Gastroesophageal sphincter (tissue), 4 donors: Measurements from ENCODE around the gene KLK3. TPM values are rescaled to one million over a fixed set of nuclear protein-coding genes. Genes with fewer than 3 reads are reported as not detected.

ENCODE experiments used
- ATAC-seq: fragments of 150-250 bp; one replicate; pipeline ENCODE4 v1.9.1; 2016; ENCODE audit warnings: mild to moderate bottlenecking, moderate library complexity
- H3K27ac ChIP-seq, 4 donors: fragments of 200-600 bp; sonication (generic) in 3 of 4; 1 replicate in 3 of 4; 2 replicates in 1 of 4; pipeline ENCODE4 v1.5.1; 2016 to 2019
- H3K27me3 ChIP-seq: fragments of 200-600 bp; sonication (generic); one replicate; pipeline ENCODE4 v1.5.1; 2019
- H3K36me3 ChIP-seq, 2 donors: fragments of 200-600 bp; sonication (generic); one replicate each; pipeline ENCODE4 v1.5.1; 2019; ENCODE audit warnings: control low read depth in 1 of 2
- H3K4me1 ChIP-seq, 3 donors: fragments of 200-600 bp; sonication (generic); 1 replicate in 2 of 3; 2 replicates in 1 of 3; pipeline ENCODE4 v1.5.1; 2016 to 2019; ENCODE audit warnings: control low read depth in 2 of 3
- H3K4me3 ChIP-seq, 2 donors: fragments of 200-600 bp; sonication (generic); one replicate each; pipeline ENCODE4 v1.5.1; 2019; ENCODE audit warnings: mild to moderate bottlenecking in 1 of 2, moderate library complexity in 1 of 2
- H3K9me3 ChIP-seq, 3 donors: fragments of 200-600 bp; sonication (generic); one replicate each; pipeline ENCODE4 v1.5.1; 2017 to 2019; ENCODE audit warnings: control low read depth in 2 of 3
- EP300 ChIP-seq: sonication (generic); formaldehyde crosslinking; IDR thresholded peaks from one replicate; pipeline ENCODE4 v1.6.1; 2017; ENCODE audit warnings: antibody characterized with exemption, mild to moderate bottlenecking
- POLR2A ChIP-seq, 2 donors: fragments of 450-650 bp; IDR thresholded peaks; one replicate each; pipeline ENCODE4 v1.6.1; 2017; ENCODE audit warnings: antibody characterized with exemption in 2 of 2, mild to moderate bottlenecking in 2 of 2, moderate library complexity in 1 of 2
- POLR2AphosphoS5 ChIP-seq: sonication (generic); formaldehyde crosslinking; IDR thresholded peaks from one replicate; pipeline ENCODE4 v1.6.1; 2017; ENCODE audit warnings: antibody characterized with exemption
- WGBS, 2 donors: methylation state at CpG; one replicate each; pipeline ENCODE4 v1.1.5; 2018; ENCODE audit warnings: low coverage in 1 of 2; 5-methylcytosine and 5-hydroxymethylcytosine counted together
- total RNA-seq, 4 donors: library from RNA; depleted of rRNA; stranded (reverse); fragments of >200 nt; gene quantifications; one replicate each; pipeline ENCODE4 v1.1.0, GENCODE V29; 2016
- TF ChIP-seq, protein P1 (sequence below), 4 experiments: fragments of 200-600 bp in 2 of 4; fragments of 450-650 bp in 2 of 4; sonication (generic) in 1 of 4; IDR thresholded peaks; one replicate each; pipeline ENCODE4 v1.5.1; 2017 to 2019; ENCODE audit warnings: antibody characterized with exemption in 4 of 4, mild to moderate bottlenecking in 2 of 4, moderate library complexity in 2 of 4

The KLK3 gene
- total RNA-seq, 4 donors from 2014 or later: not detected

DNA sequence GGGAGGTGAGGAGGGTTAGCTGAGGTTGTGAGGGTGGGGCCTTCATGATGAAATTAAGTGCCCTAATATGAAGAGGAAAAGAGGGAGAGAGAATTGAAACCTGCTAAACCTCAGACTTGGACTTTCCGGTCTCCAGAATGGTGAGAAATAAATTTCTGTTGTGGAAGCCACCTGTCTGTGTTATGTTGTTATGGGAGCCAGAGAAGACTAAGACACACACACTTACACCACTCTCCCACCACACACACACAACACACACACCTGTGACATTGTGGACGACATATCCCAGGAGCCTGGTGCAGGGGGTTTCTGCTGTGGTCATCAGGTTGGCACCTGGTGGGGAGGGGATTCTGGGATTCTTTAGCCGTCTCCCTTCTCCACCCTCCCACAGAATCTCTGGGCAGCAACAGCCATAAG is 42.5 kb downstream of the KLK3 start:
- WGBS, 2 donors: 88% methylated on average over 1 of the region's 3 CpGs; no CpG with 5 or more reads in 1 of the 2 donors
- no peak for ATAC-seq
- no peaks in the 10 kb centered on the region for H3K4me1 ChIP-seq

DNA sequence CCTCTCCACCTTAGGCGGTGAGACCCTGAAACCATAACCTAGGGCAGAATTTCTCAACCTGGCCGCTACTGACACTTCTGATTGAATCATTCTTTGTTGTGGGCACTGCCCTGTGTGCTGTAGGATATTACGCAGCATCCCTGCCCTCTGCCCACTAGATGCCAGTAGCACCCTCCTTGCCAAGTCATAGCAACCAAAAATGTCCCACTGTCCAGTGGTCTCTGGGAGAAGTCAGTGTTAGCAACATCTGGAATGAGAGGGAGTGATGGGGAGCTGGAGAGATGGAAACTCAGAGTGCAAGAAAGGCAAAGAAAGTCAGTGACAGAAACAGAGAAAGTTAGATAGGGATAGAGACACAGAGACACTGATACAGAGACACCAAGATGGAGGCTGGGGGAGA is 42.9 kb downstream of the KLK3 start:
- no CpG with 5 or more reads among the region's 3 CpGs for WGBS, 2 donors
- H3K4me3 ChIP-seq: no peak overlapping the region
- H3K4me1 ChIP-seq: no peaks in the 10 kb centered on the region
- no peaks in the 10 kb centered on the region for H3K9me3 ChIP-seq
- peaks cover 67% of the 10 kb centered on the region for H3K27me3 ChIP-seq
- no peak overlapping the region for H3K27ac ChIP-seq
- TF ChIP-seq POLR2A (IDR thresholded peaks at IDR 0.05) (no peak), POLR2AphosphoS5 (no peak), EP300 (no peak)
- TF ChIP-seq, protein P1, sequence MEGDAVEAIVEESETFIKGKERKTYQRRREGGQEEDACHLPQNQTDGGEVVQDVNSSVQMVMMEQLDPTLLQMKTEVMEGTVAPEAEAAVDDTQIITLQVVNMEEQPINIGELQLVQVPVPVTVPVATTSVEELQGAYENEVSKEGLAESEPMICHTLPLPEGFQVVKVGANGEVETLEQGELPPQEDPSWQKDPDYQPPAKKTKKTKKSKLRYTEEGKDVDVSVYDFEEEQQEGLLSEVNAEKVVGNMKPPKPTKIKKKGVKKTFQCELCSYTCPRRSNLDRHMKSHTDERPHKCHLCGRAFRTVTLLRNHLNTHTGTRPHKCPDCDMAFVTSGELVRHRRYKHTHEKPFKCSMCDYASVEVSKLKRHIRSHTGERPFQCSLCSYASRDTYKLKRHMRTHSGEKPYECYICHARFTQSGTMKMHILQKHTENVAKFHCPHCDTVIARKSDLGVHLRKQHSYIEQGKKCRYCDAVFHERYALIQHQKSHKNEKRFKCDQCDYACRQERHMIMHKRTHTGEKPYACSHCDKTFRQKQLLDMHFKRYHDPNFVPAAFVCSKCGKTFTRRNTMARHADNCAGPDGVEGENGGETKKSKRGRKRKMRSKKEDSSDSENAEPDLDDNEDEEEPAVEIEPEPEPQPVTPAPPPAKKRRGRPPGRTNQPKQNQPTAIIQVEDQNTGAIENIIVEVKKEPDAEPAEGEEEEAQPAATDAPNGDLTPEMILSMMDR (IDR thresholded peaks at IDR 0.05): no peak
- no peak for ATAC-seq
- H3K36me3 ChIP-seq: no peaks in the 10 kb centered on the region

More for the DNA sequence above, 42.5 kb downstream of the KLK3 start:
- Histone ChIP-seq H3K27ac (no peak overlapping the region), H3K27me3 (peaks cover 70% of the 10 kb centered on the region), H3K4me3 (no peak overlapping the region), H3K9me3 (no peaks in the 10 kb centered on the region), H3K36me3 (no peaks in the 10 kb centered on the region)
- TF ChIP-seq, protein P1 (IDR thresholded peaks at IDR 0.05): no peak
- TF ChIP-seq POLR2A (IDR thresholded peaks at IDR 0.05): no peak

DNA sequence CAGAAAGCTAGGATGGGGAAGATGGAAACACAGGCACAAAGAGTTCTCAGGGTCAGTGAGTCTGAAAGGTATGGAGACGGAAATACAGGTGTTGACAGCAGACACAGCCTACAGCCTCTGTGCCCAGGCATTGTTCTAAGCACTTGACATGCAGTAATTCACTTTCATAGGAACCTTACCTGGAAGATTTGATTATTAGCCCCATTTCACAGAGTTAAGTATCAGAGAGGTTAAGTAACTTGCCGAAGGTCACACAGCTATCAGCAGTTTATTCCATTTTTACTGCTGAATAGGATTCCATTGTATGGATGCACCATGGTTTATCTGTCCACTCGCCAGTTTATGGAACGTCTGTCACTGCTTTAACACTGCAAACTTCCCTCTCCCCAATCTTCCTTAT is 43.3 kb downstream of the KLK3 start:
- WGBS, 2 donors: 67% methylated on average over 4 of the region's 4 CpGs
- ATAC-seq: no peak
- no peaks in the 10 kb centered on the region for H3K4me1 ChIP-seq
- no peak overlapping the region for H3K27ac ChIP-seq
- H3K4me3 ChIP-seq: no peak overlapping the region
- H3K27me3 ChIP-seq: peaks cover 63% of the 10 kb centered on the region
- TF ChIP-seq EP300 (no peak), POLR2AphosphoS5 (no peak), POLR2A (IDR thresholded peaks at IDR 0.05) (no peak)
- TF ChIP-seq, protein P1 (IDR thresholded peaks at IDR 0.05): no peak
- no peaks in the 10 kb centered on the region for H3K9me3 ChIP-seq
- H3K36me3 ChIP-seq: no peaks in the 10 kb centered on the region

DNA sequence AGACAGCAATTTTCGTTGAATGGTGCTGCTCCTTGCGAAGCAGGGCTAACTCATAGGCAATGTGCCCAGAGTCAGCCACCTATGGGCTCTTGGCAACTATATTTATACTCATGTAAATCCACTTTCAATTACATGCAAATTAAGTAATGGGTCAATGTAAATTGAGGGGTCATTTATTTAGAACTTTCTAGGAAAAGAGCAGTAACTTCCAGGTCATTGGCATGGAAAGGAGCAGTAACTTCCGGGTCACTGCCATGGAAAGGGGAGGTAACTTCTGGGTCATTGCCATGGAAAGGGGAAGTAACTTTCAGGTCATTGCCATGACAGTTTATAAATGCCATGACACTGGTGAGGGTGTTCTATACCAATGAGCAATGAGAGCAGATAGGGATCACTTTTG is 44.9 kb downstream of the KLK3 start:
- WGBS, 2 donors: 79 to 100% methylated on average over 3 of the region's 3 CpGs
- Histone ChIP-seq H3K27me3 (peaks cover 66% of the 10 kb centered on the region), H3K4me3 (no peak overlapping the region), H3K9me3 (no peaks in the 10 kb centered on the region), H3K4me1 (no peaks in the 10 kb centered on the region), H3K27ac (no peak overlapping the region), H3K36me3 (no peaks in the 10 kb centered on the region)
- no peak for TF ChIP-seq POLR2A (IDR thresholded peaks at IDR 0.05)
- TF ChIP-seq POLR2AphosphoS5: no peak
- TF ChIP-seq EP300: no peak
- TF ChIP-seq, protein P1 (IDR thresholded peaks at IDR 0.05): no peak
- ATAC-seq: no peak

DNA sequence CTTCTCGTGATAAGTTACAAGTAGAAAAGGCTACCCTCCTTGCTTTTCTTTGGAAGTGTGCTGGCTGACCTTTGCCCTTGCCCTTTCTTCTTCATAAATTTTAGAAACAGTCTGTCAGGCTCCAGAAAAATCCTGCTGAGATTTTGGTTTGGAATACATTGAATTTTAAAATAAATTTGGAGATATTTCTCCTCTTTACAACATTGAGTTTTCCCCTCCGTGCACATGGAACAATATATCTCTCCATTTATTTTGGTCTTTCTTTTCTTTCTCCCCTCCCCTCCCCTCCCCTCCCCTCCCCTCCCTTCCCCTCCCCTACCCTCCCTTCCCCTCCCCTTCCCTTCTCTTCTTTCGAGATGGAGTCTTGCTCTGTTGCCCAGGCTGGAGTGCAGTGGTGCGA is 47.9 kb downstream of the KLK3 start:
- WGBS, 2 donors: 70 to 74% methylated on average over 3 to 4 of the region's 4 CpGs
- Histone ChIP-seq H3K4me1 (no peaks in the 10 kb centered on the region), H3K4me3 (no peak overlapping the region), H3K27me3 (peaks cover 70% of the 10 kb centered on the region), H3K9me3 (no peaks in the 10 kb centered on the region), H3K27ac (no peak overlapping the region), H3K36me3 (no peaks in the 10 kb centered on the region)
- TF ChIP-seq EP300 (no peak), POLR2A (IDR thresholded peaks at IDR 0.05) (no peak), POLR2AphosphoS5 (no peak)
- TF ChIP-seq, protein P1 (IDR thresholded peaks at IDR 0.05): no peak
- ATAC-seq: no peak
